Mammary epithelial cell (primary cell): ENCODE measurements around the gene PPEF2.

Experiments
- CTCF ChIP-seq, 2 donors: IDR thresholded peaks in 1 of 2; conservative IDR thresholded peaks in 1 of 2; 2 replicates each; pipeline ENCODE4 v1.5.1; 2011 to 2012; ENCODE audit warnings: inconsistent platforms in 2 of 2, low read length in 2 of 2, mild to moderate bottlenecking in 2 of 2, control low read depth in 1 of 2, low read depth in 1 of 2; ENCODE audit not compliant: insufficient read depth in 1 of 2; ENCODE audit errors: extremely low read depth in 1 of 2
- EZH2 ChIP-seq: IDR thresholded peaks from 2 replicates; pipeline ENCODE4 v1.6.1; 2012; ENCODE audit warnings: low read length, inconsistent platforms, borderline replicate concordance

GRCh38 chr4:75924309-75924827 is 22.1 kb upstream of the PPEF2 start:
- TF ChIP-seq CTCF (conservative IDR thresholded peaks at IDR 0.05 in 1 of 2, IDR thresholded peaks at IDR 0.05 in 1 of 2; ENCODE audit: extremely low read depth in 1 of 2, insufficient read depth in 1 of 2, low read depth in 1 of 2, low read length in 2 of 2), result no peak
- no peak for TF ChIP-seq EZH2
